ENCODE measurements around the gene SIGLEC8. TPM values are rescaled to one million over a fixed set of nuclear protein-coding genes. Genes with fewer than 3 reads are reported as not detected.
A peak's percentile ranks its signal among the peaks of the same experiment; 100 is the strongest.

SIGLEC8 gene
- total RNA-seq, 1 experiment from 2014 or later = not detected

- no peak overlapping the region for H3K4me2 ChIP-seq (ENCODE audit: low read length)
- POLR2A ChIA-PET (ENCODE audit: unreplicated experiment) = no interaction called here
- intact Hi-C loops (cut with micrococcal nuclease) = no loop called here
Measured at GRCh38 chr19:51460164-51460992, 2.1 kb upstream of the SIGLEC8 start.

GRCh38 chr19:51458899-51459505, 748 bp upstream of the SIGLEC8 start:
- intact Hi-C loops (cut with micrococcal nuclease) = no loop called here
- ChIA-PET CTCF (no interaction called here), POLR2A (ENCODE audit: unreplicated experiment) (no interaction called here)
- no peak for ATAC-seq
- no peak for TF ChIP-seq CTCF (conservative IDR thresholded peaks at IDR 0.05; ENCODE audit: low read depth, low read length)
- no peak for TF ChIP-seq EZH2phosphoT487 (IDR thresholded peaks at IDR 0.05; ENCODE audit: borderline replicate concordance, low read length)
- TF ChIP-seq EZH2 (IDR thresholded peaks at IDR 0.05; ENCODE audit: low read length, unreplicated experiment) = no peak
- Histone ChIP-seq H3F3A (ENCODE audit: low read length, unreplicated experiment) (no peaks in the 10 kb centered on the region), H2AFZ (ENCODE audit: low read length) (no peak overlapping the region), H3K9me3 (ENCODE audit: low read length) (no peaks in the 10 kb centered on the region), H3K9me2 (replicated peaks; ENCODE audit: low read length) (no peaks in the 10 kb centered on the region), H3K27me3 (ENCODE audit: low read length) (peaks cover 65% of the 10 kb centered on the region), H4K20me1 (ENCODE audit: low read length) (no peaks in the 10 kb centered on the region), H3K4me2 (ENCODE audit: low read length) (no peak overlapping the region), H3K27ac (ENCODE audit: low read length) (no peak overlapping the region), H3K9ac (ENCODE audit: low read length) (no peak overlapping the region), H3K4me3 (ENCODE audit: low read length) (no peak overlapping the region), H3K36me3 (ENCODE audit: low read depth, low read length) (no peaks in the 10 kb centered on the region), H3K4me1 (ENCODE audit: insufficient read depth, low read length) (no peaks in the 10 kb centered on the region), H3K79me2 (ENCODE audit: low read length) (no peaks in the 10 kb centered on the region)
- no peak for DNase-seq
- BruUV-seq (replicated peaks) = no TSS peak

More at GRCh38 chr19:51460164-51460992, 2.1 kb upstream of the SIGLEC8 start:
- H3K27ac ChIP-seq (ENCODE audit: low read length) = no peak overlapping the region
- H3F3A ChIP-seq (ENCODE audit: low read length, unreplicated experiment) = no peaks in the 10 kb centered on the region
- H3K4me1 ChIP-seq (ENCODE audit: insufficient read depth, low read length) = no peaks in the 10 kb centered on the region
- ATAC-seq = no peak
- TF ChIP-seq EZH2phosphoT487 (IDR thresholded peaks at IDR 0.05; ENCODE audit: borderline replicate concordance, low read length) (no peak), CTCF (conservative IDR thresholded peaks at IDR 0.05; ENCODE audit: low read depth, low read length) (no peak), EZH2 (IDR thresholded peaks at IDR 0.05; ENCODE audit: low read length, unreplicated experiment) (no peak)
- H3K27me3 ChIP-seq (ENCODE audit: low read length) = peaks cover 61% of the 10 kb centered on the region
- no peaks in the 10 kb centered on the region for H3K9me3 ChIP-seq (ENCODE audit: low read length)
- no peak overlapping the region for H3K9ac ChIP-seq (ENCODE audit: low read length)
- no peak overlapping the region for H3K4me3 ChIP-seq (ENCODE audit: low read length)
- no TSS peak for BruUV-seq (replicated peaks)
- no peak overlapping the region for H2AFZ ChIP-seq (ENCODE audit: low read length)
- H3K79me2 ChIP-seq (ENCODE audit: low read length) = no peaks in the 10 kb centered on the region
- no peaks in the 10 kb centered on the region for H4K20me1 ChIP-seq (ENCODE audit: low read length)
- DNase-seq = peak; percentile 20
- H3K9me2 ChIP-seq (replicated peaks; ENCODE audit: low read length) = no peaks in the 10 kb centered on the region
- H3K36me3 ChIP-seq (ENCODE audit: low read depth, low read length) = no peaks in the 10 kb centered on the region
- CTCF ChIA-PET = no interaction called here

Measured in PC-3 (cell line).